Memory B cell (primary cell): ENCODE measurements around the gene ZNF451.
"Not testable (repeated sequence)": the region's sequence is repeated elsewhere in the genome, so short reads cannot be mapped to it uniquely, and the experiment has no call there.

Experiments used
- ATAC-seq: fragments of 150-1000 bp; cut with Tn5 transposase; 2 replicates; pipeline ENCODE4 v1.10.0; 2021; ENCODE audit warnings: low read depth, mild to moderate bottlenecking, moderate library complexity
- DNase-seq, 2 donors: peaks; one replicate each; pipeline ENCODE4 v3.0.0; 2022; ENCODE audit warnings: low spot score in 2 of 2
- H3K27ac Mint-ChIP-seq: one replicate; pipeline ENCODE4 v1.8.0; 2022; ENCODE audit warnings: mild to moderate bottlenecking, moderate library complexity, mixed read lengths
- H3K27me3 Mint-ChIP-seq: one replicate; pipeline ENCODE4 v1.8.0; 2022; ENCODE audit warnings: mixed read lengths
- H3K36me3 Mint-ChIP-seq: one replicate; pipeline ENCODE4 v1.8.0; 2022; ENCODE audit warnings: mild to moderate bottlenecking, mixed read lengths
- H3K4me1 Mint-ChIP-seq: one replicate; pipeline ENCODE4 v1.8.0; 2022; ENCODE audit warnings: mixed read lengths
- H3K4me3 Mint-ChIP-seq: one replicate; pipeline ENCODE4 v1.8.0; 2022; ENCODE audit warnings: mild to moderate bottlenecking, moderate library complexity, mixed read lengths
- H3K9me3 Mint-ChIP-seq: one replicate; pipeline ENCODE4 v1.8.0; 2022; ENCODE audit warnings: mixed read lengths

Gene ZNF451

GRCh38 chr6:57089687-57090457, at the start of gene ZNF451:
TSS of gene ZNF451 (plus strand) at chr6:57090188. CDS start at chr6:57090254, 66 bp downstream.
- ATAC-seq: peak; percentile 87
- Mint-ChIP-seq H3K27me3 (no peaks in the 10 kb centered on the region), H3K4me1 (peaks cover 20% of the 10 kb centered on the region), H3K4me3 (peak within 1 kb of the TSS; percentile 80), H3K9me3 (no peaks in the 10 kb centered on the region), H3K27ac (peak within 1 kb of the TSS; percentile 92), H3K36me3 (peaks cover 6% of the 10 kb centered on the region)
- DNase-seq: peak; percentile 92

GRCh38 chr6:57044061-57044460, 45.9 kb upstream of the ZNF451 start:
- not testable (repeated sequence) for H3K27ac Mint-ChIP-seq, H3K27me3 Mint-ChIP-seq, ATAC-seq, H3K36me3 Mint-ChIP-seq, H3K9me3 Mint-ChIP-seq, H3K4me3 Mint-ChIP-seq, DNase-seq
- peaks cover 11% of the 10 kb centered on the region for H3K4me1 Mint-ChIP-seq

GRCh38 chr6:57044568-57044967, 45.4 kb upstream of the ZNF451 start:
- H3K36me3 Mint-ChIP-seq: peaks cover 7% of the 10 kb centered on the region
- no peak overlapping the region for H3K27ac Mint-ChIP-seq
- peaks cover 8% of the 10 kb centered on the region for H3K27me3 Mint-ChIP-seq
- no peak for DNase-seq
- peaks cover 14% of the 10 kb centered on the region for H3K4me1 Mint-ChIP-seq
- H3K4me3 Mint-ChIP-seq: no peak overlapping the region
- H3K9me3 Mint-ChIP-seq: no peaks in the 10 kb centered on the region
- ATAC-seq: no peak

GRCh38 chr6:57046332-57047256, 43.4 kb upstream of the ZNF451 start, which contains the start of gene KIAA1586:
TSS of gene KIAA1586 (plus strand) at chr6:57046693. CDS start at chr6:57046756, 63 bp downstream.
- ATAC-seq: peak; percentile 76
- not testable (repeated sequence) for H3K27me3 Mint-ChIP-seq, H3K9me3 Mint-ChIP-seq
- Mint-ChIP-seq H3K36me3 (peaks cover 12% of the 10 kb centered on the region), H3K4me3 (peak within 1 kb of the TSS; percentile 98), H3K4me1 (peaks cover 16% of the 10 kb centered on the region), H3K27ac (peak within 1 kb of the TSS; percentile 81)
- peak; percentile 44 to 52 for DNase-seq

GRCh38 chr6:57047257-57047585, 42.8 kb upstream of the ZNF451 start:
- peaks cover 12% of the 10 kb centered on the region for H3K36me3 Mint-ChIP-seq
- H3K27me3 Mint-ChIP-seq, H3K27ac Mint-ChIP-seq, DNase-seq, H3K4me3 Mint-ChIP-seq, H3K9me3 Mint-ChIP-seq: not testable (repeated sequence)
- ATAC-seq: peak; percentile 53
- peaks cover 16% of the 10 kb centered on the region for H3K4me1 Mint-ChIP-seq

GRCh38 chr6:57047859-57048258, 42.1 kb upstream of the ZNF451 start:
- not testable (repeated sequence) for H3K27ac Mint-ChIP-seq, DNase-seq, ATAC-seq, H3K27me3 Mint-ChIP-seq, H3K9me3 Mint-ChIP-seq, H3K4me3 Mint-ChIP-seq
- Mint-ChIP-seq H3K4me1 (peaks cover 16% of the 10 kb centered on the region), H3K36me3 (peaks cover 14% of the 10 kb centered on the region)

- Mint-ChIP-seq H3K4me3 (no peak overlapping the region), H3K36me3 (peaks cover 19% of the 10 kb centered on the region), H3K9me3 (no peaks in the 10 kb centered on the region), H3K27ac (peak overlapping the region; percentile 17), H3K27me3 (no peaks in the 10 kb centered on the region), H3K4me1 (peaks cover 16% of the 10 kb centered on the region)
- ATAC-seq (no peak), DNase-seq (no peak)
These were observed 41.4 kb upstream of the ZNF451 start for GRCh38 chr6:57048577-57048976.

- Mint-ChIP-seq H3K4me3 (no peak overlapping the region), H3K9me3 (no peaks in the 10 kb centered on the region), H3K4me1 (peaks cover 3% of the 10 kb centered on the region), H3K27me3 (no peaks in the 10 kb centered on the region), H3K27ac (no peak overlapping the region), H3K36me3 (peaks cover 10% of the 10 kb centered on the region)
- DNase-seq (no peak), ATAC-seq (no peak)
These were observed 26.1 kb upstream of the ZNF451 start for GRCh38 chr6:57063847-57064246.

- Mint-ChIP-seq H3K27me3 (no peaks in the 10 kb centered on the region), H3K4me3 (no peak overlapping the region), H3K9me3 (no peaks in the 10 kb centered on the region), H3K4me1 (peaks cover 3% of the 10 kb centered on the region), H3K27ac (peak overlapping the region; percentile 31), H3K36me3 (peaks cover 7% of the 10 kb centered on the region)
- DNase-seq (no peak), ATAC-seq (no peak)
These were observed 25.2 kb upstream of the ZNF451 start for GRCh38 chr6:57064809-57065208.

- DNase-seq (no peak), ATAC-seq (no peak)
- H3K4me3 Mint-ChIP-seq: no peak overlapping the region
- no peak overlapping the region for H3K27ac Mint-ChIP-seq
- no peaks in the 10 kb centered on the region for H3K27me3 Mint-ChIP-seq
- no peaks in the 10 kb centered on the region for H3K9me3 Mint-ChIP-seq
- H3K36me3 Mint-ChIP-seq: peaks cover 3% of the 10 kb centered on the region
- H3K4me1 Mint-ChIP-seq: peaks cover 3% of the 10 kb centered on the region
These were observed 21.9 kb upstream of the ZNF451 start for GRCh38 chr6:57068061-57068460.

- ATAC-seq: no peak
- peaks cover 3% of the 10 kb centered on the region for H3K4me1 Mint-ChIP-seq
These were observed 20.8 kb upstream of the ZNF451 start for GRCh38 chr6:57069228-57069627.

GRCh38 chr6:57069920-57070331, 20.1 kb upstream of the ZNF451 start:
- Mint-ChIP-seq H3K4me1 (peaks cover under 1% of the 10 kb centered on the region), H3K27me3 (no peaks in the 10 kb centered on the region), H3K4me3 (no peak overlapping the region), H3K36me3 (peaks cover 7% of the 10 kb centered on the region), H3K27ac (no peak overlapping the region), H3K9me3 (no peaks in the 10 kb centered on the region)
- no peak for ATAC-seq
- no peak for DNase-seq

More at GRCh38 chr6:57069228-57069627, 20.8 kb upstream of the ZNF451 start:
- Mint-ChIP-seq H3K9me3 (no peaks in the 10 kb centered on the region), H3K36me3 (peaks cover 7% of the 10 kb centered on the region), H3K27ac (no peak overlapping the region), H3K4me3 (no peak overlapping the region), H3K27me3 (no peaks in the 10 kb centered on the region)
- no peak for DNase-seq

GRCh38 chr6:57072108-57072507, 17.9 kb upstream of the ZNF451 start:
- Mint-ChIP-seq H3K36me3 (peaks cover 7% of the 10 kb centered on the region), H3K27ac (no peak overlapping the region), H3K4me1 (no peaks in the 10 kb centered on the region), H3K27me3 (no peaks in the 10 kb centered on the region), H3K4me3 (no peak overlapping the region), H3K9me3 (no peaks in the 10 kb centered on the region)
- no peak for ATAC-seq
- DNase-seq: no peak

GRCh38 chr6:57074383-57074782, 15.6 kb upstream of the ZNF451 start:
- H3K4me1 Mint-ChIP-seq: no peaks in the 10 kb centered on the region
- no peaks in the 10 kb centered on the region for H3K27me3 Mint-ChIP-seq

More at GRCh38 chr6:57074383-57074782, 15.6 kb upstream of the ZNF451 start:
- Mint-ChIP-seq H3K9me3 (no peaks in the 10 kb centered on the region), H3K27ac (no peak overlapping the region), H3K36me3 (peaks cover 6% of the 10 kb centered on the region), H3K4me3 (no peak overlapping the region)
- ATAC-seq: no peak
- no peak for DNase-seq
